ENCODE data around the gene SEC61B.

SEC61B gene

DNA sequence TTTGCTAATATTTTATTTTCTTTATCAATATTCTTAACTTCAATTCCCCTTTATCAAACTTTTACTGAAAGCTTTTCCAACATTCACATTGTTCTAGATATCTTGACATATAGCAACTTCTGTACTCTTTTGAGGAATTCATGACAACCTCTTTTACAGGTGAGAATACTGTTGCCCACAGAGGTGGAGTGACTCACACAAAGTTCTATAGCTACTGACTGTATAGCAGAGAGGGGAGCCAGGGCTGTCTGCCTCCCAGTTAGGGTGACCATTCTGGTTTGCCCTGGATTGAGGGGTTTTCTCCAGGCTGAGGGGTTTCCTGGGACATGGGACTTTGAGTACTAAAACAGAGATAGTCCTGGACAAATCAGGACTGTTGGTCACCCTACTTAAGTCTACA is 16.2 kb downstream of the SEC61B start:
- no peak for DNase-seq

DNA sequence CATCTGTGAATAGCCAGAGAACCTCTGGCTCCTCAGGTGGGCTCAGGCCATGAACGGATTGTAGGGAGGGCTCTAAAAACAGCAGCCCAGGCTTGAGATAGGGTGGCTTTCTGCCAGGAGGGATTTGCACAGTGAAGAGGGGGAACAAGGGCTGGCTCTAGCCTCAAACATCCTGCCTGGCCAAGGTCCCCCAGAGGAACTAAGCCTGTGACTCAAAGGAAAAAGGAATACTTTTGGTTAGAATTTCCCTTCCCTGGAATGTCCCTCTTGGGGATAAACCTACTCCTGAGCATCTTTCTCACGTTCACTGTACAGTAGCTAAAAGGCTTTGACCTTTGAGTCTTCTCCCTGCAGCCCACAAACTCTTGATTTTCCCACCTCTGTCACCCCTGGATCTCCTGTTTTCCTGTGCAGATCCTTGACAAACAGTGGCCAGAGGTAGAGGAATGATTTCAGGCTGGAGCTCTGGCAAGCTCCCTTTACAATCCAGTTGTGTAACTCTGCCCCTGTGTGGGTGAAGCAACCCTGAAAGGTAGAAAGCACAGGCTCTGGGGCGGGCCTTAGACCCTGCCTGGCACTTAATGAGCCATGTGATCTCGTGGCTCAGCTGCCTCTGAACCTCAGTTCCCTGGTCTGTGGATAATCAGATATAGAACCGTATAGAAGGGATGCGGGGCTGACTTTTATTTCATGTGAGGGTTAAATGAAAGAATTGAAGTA is 17.4 kb downstream of the SEC61B start:
- no peak for DNase-seq

DNA sequence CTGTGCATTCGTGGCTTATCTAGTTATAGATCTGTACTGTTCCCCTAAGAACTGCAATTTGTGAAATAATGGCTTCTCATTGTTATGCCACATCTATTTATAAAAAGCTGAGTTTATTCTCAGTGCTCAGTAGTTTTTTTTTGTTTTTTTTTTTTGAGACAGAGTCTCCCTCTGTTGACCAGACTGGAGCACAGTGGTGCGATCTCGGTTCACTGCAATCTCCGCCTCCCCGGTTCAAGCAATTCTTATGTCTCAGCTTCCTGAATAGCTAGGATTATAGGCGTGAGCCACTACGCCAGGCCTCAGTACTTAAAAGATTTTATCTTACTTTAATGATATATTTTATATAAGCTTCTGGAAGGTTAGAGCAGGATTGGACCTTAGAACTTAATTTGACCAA is 19.0 kb downstream of the SEC61B start:
- DNase-seq: no peak

DNA sequence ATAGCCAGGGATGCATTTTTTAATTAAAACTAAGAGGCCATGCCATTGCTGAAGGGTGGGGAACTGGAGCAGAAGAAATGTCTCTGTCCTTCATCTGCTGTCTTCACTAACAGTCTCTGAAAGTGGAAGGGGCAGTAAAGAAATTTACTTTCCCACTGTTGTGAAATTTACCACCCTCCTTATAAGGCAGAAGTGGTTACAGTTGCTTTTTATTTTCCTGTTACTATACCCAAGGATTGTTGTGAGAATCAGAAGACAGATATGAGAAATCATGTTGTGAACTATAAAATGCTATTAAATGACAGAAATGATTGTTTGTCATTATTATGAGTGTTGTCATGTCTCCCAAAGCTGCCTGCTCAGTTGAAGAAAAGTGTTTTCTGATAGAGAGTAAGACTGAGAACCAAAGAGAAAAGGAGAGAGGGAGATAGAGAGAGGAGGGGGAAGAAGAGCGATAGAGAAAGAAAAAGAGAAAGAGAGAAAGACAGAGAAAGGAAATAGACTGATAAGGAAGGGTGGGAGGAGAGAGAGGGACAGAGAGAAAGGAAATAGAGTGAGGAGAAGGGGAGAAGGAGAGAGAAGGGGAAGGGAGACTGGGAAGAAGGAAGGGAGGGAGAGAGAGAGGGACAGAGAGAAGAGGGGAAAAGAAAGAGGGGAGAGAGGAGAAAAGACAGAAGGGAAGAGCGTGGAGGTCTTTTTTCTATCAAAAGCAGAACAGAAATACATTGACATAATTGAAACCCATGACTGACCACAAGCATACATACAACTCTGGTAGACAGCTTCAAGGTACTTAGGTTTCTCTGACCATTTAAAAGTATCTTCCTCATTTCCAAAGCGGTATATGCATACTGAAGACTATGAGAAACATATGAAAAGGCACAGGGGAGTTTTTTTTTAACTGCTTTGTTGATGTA is 22.5 kb downstream of the SEC61B start:
- no peak for DNase-seq

DNA sequence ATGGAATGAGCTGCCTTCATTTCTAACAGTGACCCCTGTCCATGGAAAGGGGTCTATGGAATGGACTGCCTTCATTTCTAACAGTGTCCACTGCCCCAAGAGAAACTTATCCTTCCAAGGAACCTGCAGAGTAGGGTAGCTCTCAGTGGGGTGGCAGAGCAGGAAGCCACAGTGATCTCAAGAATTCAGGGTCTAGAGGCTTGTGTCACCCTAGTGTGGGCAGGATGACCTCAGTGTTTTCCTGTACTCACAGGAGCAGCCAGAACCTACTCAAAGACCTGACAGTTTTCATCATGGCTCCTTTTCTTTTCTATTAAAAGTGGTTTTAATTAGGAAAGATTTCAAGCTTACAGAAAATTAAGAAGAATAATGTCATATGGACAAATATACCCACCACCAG is 27.5 kb downstream of the SEC61B start:
- DNase-seq: peak; percentile 26 to 39

DNA sequence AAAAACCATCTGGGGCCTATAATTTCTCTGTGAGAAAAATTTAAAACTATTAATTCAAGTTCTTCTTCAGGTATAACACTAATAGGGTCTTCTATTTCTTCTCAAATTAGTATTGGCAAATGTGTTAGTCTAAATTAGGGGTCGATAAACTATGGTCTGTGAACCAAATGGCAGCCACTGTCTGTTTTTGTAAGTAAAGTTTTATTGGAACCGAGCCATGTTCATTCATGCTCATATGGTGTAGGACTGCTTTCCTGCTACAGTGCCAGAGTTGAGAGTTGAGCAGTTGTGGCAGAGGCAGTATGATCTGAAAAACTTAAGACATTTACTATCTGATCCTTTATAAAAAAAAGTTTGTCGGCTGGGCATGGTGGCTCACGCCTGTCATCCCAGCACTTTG is 29.1 kb downstream of the SEC61B start:
- DNase-seq: no peak

DNA sequence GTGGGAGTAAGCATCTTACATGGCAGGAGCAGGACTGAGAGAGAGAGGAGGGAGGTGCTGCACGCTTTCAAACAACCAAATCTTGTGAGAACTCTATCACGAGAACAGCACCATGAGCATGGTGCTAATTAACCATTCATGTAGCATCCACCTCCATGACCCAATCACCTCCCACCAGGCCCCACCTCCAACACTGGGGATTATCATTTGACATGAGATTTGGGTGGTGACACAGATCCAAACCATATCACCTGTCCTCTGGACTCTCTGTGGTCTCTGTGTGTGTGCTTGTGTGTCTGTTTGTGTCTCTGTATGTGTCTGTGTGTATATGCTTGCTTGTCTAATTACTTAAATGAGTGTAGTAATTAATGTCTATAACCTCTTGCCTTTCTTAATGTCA is 31.1 kb downstream of the SEC61B start:
- DNase-seq: peak; percentile 42 to 62

DNA sequence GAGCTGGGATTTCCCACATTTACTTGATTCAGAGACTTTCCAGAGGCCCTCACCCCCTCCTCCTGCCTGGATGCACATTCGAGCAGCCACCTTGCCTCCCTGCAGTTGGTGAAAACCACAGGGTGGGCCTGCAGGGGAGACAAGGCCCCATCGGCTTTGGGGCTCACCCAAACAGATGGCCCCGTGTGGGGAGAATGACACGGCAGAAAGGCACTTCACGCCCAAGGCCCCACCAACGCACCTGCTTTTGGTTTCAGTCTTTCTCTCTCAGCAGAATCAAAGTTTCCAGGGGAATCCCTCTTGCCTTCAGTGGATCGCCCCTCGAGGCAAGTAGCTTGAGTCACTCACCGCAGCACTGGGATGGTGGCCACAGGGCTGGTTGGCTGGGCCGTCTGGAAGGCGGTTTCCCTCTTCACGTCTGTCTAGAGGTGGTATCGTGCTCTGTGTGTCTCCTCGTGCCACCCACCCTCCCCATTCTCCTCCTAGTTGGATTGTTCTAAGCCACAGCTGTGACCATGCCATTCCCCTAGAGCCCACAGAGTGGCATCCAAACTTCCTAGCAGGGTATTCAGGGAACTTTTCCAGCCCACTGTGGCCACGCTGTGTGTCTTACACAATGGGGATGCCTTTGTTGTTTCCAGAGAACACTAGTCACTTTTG is 31.8 kb downstream of the SEC61B start:
- DNase-seq: peak; percentile 87 to 92

DNA sequence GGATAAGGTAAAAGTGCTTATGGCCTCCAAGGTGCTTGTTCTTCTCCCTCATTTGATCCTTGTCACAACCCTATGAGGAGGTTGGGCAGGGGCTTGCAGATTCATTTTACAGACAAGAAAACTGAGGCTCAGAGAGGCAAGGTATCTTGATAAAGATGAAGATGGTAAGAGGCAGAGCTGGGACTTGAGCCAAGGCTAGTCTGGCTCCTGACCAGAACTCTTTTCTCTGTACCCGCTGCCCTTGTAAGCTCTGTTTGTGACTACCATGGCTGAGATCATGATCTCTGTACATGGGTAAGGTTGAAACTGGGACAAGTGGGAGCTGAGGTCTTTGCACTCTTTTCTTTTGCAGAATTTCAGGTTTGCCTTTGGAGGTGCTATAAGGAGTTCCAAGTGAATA is 33.6 kb downstream of the SEC61B start:
- DNase-seq: no peak

DNA sequence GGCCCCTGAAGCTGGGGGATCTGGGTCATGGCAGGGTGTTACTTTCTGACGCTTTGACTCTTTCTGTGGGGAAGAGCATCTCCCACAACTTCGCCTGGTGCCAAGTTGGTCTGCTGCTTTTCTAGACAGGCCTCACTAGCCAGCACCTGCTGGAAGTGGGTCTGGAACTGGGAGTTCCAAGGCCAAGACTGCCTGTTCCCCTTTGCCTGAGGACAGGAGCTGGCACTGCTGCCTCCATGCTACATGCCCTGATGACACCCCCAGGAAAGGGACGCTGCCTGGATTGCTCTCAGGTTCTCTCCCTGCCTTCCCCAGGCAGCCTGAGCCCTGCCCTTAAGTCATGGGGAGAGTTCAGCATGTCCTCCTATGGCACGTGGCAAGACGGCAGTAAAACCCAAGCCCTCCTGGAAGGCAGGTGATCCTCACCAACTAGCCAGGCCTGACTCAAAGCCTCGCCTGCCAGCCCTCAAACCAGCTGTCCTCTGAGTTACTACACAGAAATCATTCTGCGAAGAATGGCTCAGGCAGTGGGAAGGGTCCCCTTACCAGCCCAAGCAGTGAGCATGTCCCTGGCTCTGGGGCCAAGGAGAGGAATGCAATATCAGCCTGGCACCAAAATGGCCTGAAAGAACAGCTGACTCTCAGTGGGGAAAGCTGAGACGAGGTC is 35.8 kb downstream of the SEC61B start:
- no peak for DNase-seq

DNA sequence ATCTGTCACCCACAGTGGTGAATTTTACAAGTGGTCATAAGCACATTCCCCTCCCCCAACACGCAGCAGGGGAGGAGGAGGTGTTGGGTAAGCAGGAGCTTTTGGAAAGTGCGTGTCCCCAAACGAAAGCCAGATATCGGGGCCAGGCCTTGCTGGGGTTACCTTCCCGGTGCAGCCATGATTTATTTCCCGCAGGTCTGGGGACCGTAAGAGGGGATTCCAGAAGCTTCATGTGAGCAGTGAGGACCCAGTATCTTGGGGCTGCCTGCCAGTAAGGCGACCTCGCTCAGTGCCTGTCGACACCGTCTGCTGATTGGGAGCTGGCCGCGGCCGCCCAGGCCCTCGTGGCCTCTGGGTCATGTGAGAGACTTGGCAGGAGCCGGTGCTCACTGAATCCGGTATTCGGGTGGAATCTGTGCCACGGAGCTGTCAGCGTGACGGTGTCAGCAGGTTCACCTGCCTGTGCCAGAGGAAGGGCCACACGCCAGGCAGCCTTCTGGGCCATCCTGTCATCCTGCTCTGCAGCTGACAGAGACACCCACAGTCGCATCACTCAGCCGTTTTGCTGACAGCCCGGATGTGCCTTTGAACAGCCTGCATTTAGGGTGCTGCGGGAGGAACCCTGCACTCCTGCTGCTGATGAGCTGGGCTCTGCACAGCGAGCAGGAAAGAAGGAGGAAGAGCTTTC is 37.3 kb downstream of the SEC61B start:
- DNase-seq: peak; percentile 31 to 46

DNA sequence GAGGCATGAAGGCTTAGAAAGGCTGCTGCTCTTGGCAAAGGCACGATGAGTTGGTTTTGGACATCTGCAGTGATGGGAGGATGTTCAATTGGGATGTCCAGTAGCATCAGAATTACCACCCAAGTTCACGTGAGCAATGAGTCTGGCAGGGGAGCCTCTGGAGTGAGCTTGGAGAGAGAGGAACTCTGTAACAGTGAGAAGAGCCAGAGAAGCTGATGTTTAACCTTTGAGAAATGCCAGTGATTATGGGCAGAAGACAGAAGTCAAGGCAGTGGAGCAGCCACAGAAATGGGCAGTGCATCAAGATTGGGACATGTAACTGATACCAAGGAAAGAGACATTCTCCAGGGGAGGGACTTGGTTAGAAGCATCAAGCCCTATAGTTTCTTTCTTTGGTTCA is 39.8 kb downstream of the SEC61B start:
- no peak for DNase-seq

DNA sequence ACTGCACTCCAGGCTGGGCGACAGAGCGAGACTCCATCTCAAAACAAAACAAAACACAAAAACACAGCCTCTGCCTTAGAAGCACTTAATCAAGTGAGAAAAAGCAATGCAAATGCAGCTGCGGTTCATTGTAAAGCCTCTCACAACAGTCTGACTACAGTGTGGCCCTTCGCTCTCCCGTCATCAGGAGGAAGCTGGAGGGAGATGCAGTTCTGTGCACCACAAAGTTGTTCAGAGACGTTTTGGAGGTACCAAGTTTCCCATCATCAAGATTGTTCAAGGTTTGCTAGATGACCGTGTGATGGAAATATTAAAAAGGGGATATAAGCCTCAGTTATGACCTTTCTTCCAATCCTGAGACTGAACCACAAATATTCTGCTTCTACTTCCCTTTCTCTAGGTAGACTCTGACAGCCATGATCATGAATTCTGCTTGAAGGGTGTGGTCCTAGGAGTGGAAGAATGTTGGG is 40.9 kb downstream of the SEC61B start:
- DNase-seq: no peak

DNA sequence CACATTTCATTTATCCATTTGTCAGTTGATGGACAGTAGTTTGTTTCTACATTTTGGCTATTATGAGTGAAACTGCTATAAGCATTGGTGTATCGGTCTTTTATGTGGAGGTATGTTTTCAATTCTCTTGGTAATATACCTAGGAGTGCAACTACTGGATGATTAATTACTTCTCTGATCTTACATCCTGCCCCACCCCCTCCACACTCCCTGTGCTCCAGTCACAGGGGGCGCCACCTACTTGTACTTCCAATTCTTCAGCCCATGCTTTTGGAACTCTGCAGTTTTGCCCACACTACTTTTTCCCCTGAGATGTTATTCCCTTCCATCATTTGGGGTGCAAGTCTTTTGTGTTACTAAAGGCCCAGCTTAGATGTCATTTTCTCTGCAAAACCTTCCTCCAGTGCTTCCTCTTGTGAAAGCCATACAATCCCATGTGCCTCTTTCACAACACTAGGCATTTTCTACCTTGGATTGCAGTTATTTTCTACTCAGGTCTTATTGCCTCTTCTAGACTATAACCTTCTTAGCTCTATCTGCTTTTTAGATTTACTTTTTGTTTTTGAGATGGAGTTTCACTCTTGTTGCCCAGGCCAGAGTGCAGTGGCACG is 42.1 kb downstream of the SEC61B start:
- peak; percentile 42 to 48 for DNase-seq

DNA sequence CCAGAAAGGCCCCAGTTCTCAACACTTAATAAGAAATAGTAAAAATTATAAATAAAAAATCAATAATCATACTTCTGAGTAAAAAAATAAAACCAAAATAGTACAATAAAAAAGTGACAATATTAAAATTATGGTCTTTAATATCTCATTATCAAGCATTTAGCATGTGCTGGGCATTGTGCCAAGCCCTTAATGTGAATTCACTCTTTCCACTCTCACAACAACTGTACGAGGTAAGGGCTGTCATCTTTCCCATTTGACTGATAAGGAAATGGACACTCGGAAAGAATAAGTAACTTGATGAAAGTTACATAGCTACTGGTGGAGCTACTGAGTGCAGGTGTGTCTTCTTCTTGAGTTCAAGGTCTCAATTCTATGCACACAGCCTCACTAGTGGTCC is 43.6 kb downstream of the SEC61B start:
- no peak for DNase-seq

DNA sequence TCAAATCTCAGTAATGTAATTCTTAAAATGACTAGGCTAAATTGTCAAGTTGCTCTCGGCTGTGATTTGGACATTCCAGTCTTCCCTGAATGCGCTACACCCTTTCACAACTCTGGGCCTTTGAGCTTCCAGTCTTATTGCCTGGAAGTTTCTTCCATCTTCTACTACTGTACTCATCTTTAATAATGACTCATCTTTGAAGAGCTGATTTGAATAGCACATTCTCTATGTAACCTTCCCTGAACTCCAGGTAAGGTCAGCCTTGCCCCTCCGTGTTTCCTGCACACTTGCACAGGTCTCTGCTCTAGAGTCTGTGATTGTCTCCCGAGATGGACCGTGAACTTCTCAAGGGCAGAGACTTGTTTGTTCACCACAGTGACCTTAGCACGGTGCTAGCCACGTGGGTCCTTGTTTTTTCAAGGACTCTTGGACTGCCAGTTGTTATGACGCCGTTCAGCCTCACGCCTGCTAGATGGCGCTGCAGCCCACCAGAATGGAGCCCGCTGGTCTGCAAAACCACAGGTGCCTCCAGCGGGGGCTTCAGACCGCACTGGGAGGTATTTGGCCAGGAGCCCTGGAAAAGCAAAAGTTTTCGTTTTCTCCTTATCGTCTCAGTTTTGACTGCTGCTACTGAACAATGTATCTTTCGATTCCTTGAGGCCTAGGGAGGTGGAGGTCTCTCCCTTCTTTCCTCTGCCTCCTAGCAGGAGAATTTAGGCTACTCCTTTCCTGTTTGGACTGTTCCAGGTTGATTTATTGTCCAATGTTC is 44.4 kb downstream of the SEC61B start:
- DNase-seq: peak; percentile 74 to 78

DNA sequence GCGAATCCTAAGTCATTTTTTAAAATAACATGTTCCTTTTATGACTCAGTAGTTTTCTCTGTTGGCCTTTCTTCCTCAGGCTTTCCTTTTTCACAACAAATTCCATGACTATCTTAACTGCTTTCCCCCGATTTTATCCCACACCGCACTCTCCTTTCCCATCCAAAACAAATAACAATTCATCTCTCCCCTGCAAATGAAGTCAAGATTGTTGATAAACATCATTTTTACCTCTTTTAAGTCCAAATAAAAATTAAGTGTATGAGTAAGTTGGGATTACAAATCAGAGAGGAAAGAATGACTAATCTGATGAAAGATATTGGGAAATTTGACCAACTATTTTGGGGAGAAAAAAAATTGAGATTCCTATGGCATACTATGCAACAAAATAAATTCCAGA is 47.3 kb downstream of the SEC61B start:
- no peak for DNase-seq

DNA sequence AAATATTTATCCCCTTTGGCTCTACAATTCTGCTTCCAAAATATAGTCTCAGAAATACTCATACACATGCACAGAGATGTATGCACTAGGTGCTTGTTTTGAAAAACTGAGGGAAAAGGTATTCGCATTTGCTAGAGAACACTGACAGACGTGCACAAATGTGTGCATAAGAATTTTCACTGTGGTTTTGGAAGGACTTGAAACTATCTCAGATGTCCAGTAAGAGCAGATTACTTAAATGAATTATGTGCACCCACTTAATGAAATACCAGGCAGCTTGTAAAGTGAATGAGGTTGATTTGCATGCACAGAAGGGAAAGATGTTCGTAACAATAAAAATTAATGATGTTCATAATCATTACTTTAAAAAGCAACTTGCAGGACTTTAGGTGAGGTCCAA is 48.4 kb downstream of the SEC61B start:
- DNase-seq: no peak

DNA sequence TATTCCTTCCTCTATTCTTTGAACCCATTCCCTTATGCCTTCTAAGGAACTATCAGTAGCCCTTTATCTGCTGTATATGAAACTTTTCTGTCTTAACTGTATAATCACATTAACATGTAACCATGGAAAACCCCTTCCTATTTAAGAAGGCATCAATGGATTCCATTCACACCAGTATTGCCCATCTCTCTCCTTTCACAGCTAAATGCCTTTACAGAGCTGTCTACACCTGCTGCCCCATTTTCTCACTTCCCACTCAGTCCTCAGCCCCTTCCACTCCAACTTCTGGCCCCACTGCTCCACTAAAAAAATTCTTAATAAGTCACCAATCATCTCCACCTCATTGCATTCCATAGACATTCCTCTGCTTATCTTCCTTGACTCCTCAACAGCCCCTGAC is 50.8 kb downstream of the SEC61B start:
- DNase-seq: no peak

DNA sequence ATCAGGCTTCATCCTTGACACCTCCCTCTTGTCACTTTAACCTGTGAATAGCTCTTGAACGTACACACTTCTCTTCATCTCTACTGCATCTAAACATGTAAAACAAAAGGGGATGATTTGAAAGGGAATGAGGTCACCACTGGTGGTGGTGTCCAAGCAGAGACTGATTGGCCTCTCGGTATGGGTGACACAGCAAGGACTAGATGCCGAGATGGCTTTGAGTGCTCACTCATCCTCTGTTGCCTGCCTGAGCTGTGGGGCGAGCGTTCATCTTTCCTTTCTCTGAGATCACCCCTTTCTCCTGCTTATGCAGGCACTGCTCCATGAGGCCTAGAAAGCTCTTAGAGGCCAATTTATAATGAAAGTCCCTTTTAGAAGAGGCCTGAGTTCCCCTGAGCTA is 51.9 kb downstream of the SEC61B start:
- DNase-seq: no peak

DNA sequence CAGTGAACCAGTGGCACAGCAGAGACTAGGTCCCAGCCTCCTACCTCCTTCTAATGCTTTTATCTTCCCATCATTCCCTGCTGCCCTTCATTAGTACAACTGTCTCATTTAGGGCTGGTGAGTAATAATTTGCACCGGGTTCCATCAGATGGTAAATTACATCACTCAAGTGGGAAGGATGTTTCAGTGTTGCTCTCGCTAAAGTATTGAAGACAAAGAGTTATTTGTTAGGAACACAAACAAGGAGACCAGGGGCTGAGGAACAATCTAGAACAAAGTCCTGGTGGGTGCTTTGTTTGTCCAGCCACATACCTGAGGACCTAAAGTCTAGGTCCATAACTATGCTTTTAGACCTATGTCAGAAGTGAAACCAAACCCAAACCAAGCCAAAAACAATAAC is 52.4 kb downstream of the SEC61B start:
- DNase-seq: no peak
